Measurements from ENCODE around the gene CNIH1. TPM values are rescaled to one million over a fixed set of nuclear protein-coding genes. Genes with fewer than 3 reads are reported as not detected.
A peak's percentile ranks its signal among the peaks of the same experiment; 100 is the strongest.

The CNIH1 gene
- 10 to 100 TPM; 73.5 to 79.1 TPM for total RNA-seq

- H3K36me3 Mint-ChIP-seq = peaks cover 18 to 26% of the 10 kb centered on the region in 2 donors
- ATAC-seq = peak; percentile 95 to 96
- DNase-seq (ENCODE audit: low spot score in 2 of 2) = peak; percentile 94 to 97
- no peaks in the 10 kb centered on the region for H3K9me3 Mint-ChIP-seq
- H3K27ac Mint-ChIP-seq = peak within 1 kb of the TSS; percentile 94 to 97
Measured at GRCh38 chr14:54440873-54441868, at the start of gene CNIH1. TSS of gene CNIH1 (minus strand) at chr14:54441374. CDS start at chr14:54441327, 47 bp downstream.

GRCh38 chr14:54490445-54491175 is 49.4 kb upstream of the CNIH1 start:
- ATAC-seq = no peak
- DNase-seq (ENCODE audit: low spot score in 2 of 2) = no peak
- Mint-ChIP-seq H3K9me3 (no peaks in the 10 kb centered on the region), H3K27ac (peak overlapping the region in 1 of 2 donors; percentile 96), H3K36me3 (peaks cover 16 to 19% of the 10 kb centered on the region in 2 donors)

GRCh38 chr14:54489731-54490444 is 48.7 kb upstream of the CNIH1 start:
- peaks cover 16 to 19% of the 10 kb centered on the region in 2 donors for H3K36me3 Mint-ChIP-seq
- DNase-seq (ENCODE audit: low spot score in 2 of 2) (no peak), ATAC-seq (no peak)
- H3K9me3 Mint-ChIP-seq = no peaks in the 10 kb centered on the region
- peak overlapping the region; percentile 95 to 96 for H3K27ac Mint-ChIP-seq

GRCh38 chr14:54489318-54489683 is 48.1 kb upstream of the CNIH1 start:
- DNase-seq (ENCODE audit: low spot score in 2 of 2) (no peak), ATAC-seq (no peak)
- peaks cover 16 to 19% of the 10 kb centered on the region in 2 donors for H3K36me3 Mint-ChIP-seq
- no peaks in the 10 kb centered on the region for H3K9me3 Mint-ChIP-seq
- H3K27ac Mint-ChIP-seq = peak overlapping the region; percentile 95 to 96

GRCh38 chr14:54488646-54489317 is 47.6 kb upstream of the CNIH1 start, which contains the start of gene GMFB:
TSS of gene GMFB (minus strand) at chr14:54488980. CDS start at chr14:54488927, 53 bp downstream.
- ATAC-seq = peak; percentile 95 to 96
- Mint-ChIP-seq H3K27ac (peak within 1 kb of the TSS; percentile 96 to 97), H3K9me3 (no peaks in the 10 kb centered on the region), H3K36me3 (peaks cover 16 to 19% of the 10 kb centered on the region in 2 donors)
- peak; percentile 83 to 91 for DNase-seq (ENCODE audit: low spot score in 2 of 2)

GRCh38 chr14:54488318-54488645 is 47.1 kb upstream of the CNIH1 start:
- ATAC-seq = no peak
- no peak for DNase-seq (ENCODE audit: low spot score in 2 of 2)
- Mint-ChIP-seq H3K36me3 (peaks cover 16 to 19% of the 10 kb centered on the region in 2 donors), H3K9me3 (no peaks in the 10 kb centered on the region), H3K27ac (peak overlapping the region; percentile 96 to 97)

GRCh38 chr14:54487771-54488170 is 46.6 kb upstream of the CNIH1 start:
- ATAC-seq (no peak), DNase-seq (ENCODE audit: low spot score in 2 of 2) (no peak)
- no peaks in the 10 kb centered on the region for H3K9me3 Mint-ChIP-seq
- peaks cover 20 to 23% of the 10 kb centered on the region in 2 donors for H3K36me3 Mint-ChIP-seq
- peak overlapping the region; percentile 96 to 97 for H3K27ac Mint-ChIP-seq

- peak overlapping the region; percentile 90 to 96 for H3K27ac Mint-ChIP-seq
Measured at GRCh38 chr14:54486685-54487084, 45.5 kb upstream of the CNIH1 start.

GRCh38 chr14:54483846-54484245 is 42.7 kb upstream of the CNIH1 start:
- no peaks in the 10 kb centered on the region for H3K9me3 Mint-ChIP-seq
- H3K36me3 Mint-ChIP-seq = peaks cover 14 to 22% of the 10 kb centered on the region in 2 donors
- no peak for ATAC-seq
- DNase-seq (ENCODE audit: low spot score in 2 of 2) = no peak
- no peak overlapping the region for H3K27ac Mint-ChIP-seq

More at GRCh38 chr14:54486685-54487084, 45.5 kb upstream of the CNIH1 start:
- H3K36me3 Mint-ChIP-seq = peaks cover 22 to 24% of the 10 kb centered on the region in 2 donors
- DNase-seq (ENCODE audit: low spot score in 2 of 2) (no peak), ATAC-seq (no peak)
- H3K9me3 Mint-ChIP-seq = no peaks in the 10 kb centered on the region

GRCh38 chr14:54483073-54483745 is 42.0 kb upstream of the CNIH1 start:
- Mint-ChIP-seq H3K27ac (peak overlapping the region in 1 of 2 donors; percentile 6), H3K36me3 (peaks cover 14 to 21% of the 10 kb centered on the region in 2 donors)
- ATAC-seq = peak in 1 of 2 donors; percentile 31

GRCh38 chr14:54481695-54482094 is 40.5 kb upstream of the CNIH1 start:
- ATAC-seq = no peak
- Mint-ChIP-seq H3K27ac (no peak overlapping the region), H3K36me3 (peaks cover 6 to 9% of the 10 kb centered on the region in 2 donors), H3K9me3 (no peaks in the 10 kb centered on the region)
- DNase-seq (ENCODE audit: low spot score in 2 of 2) = no peak

More at GRCh38 chr14:54483073-54483745, 42.0 kb upstream of the CNIH1 start:
- no peaks in the 10 kb centered on the region for H3K9me3 Mint-ChIP-seq
- DNase-seq (ENCODE audit: low spot score in 2 of 2) = no peak

GRCh38 chr14:54480830-54481562 is 39.8 kb upstream of the CNIH1 start:
- H3K27ac Mint-ChIP-seq = peak overlapping the region in 1 of 2 donors; percentile 20
- H3K9me3 Mint-ChIP-seq = no peaks in the 10 kb centered on the region
- peaks cover 6 to 14% of the 10 kb centered on the region in 2 donors for H3K36me3 Mint-ChIP-seq
- DNase-seq (ENCODE audit: low spot score in 2 of 2) (no peak), ATAC-seq (no peak)

GRCh38 chr14:54478636-54479215 is 37.6 kb upstream of the CNIH1 start:
- peaks cover 6 to 20% of the 10 kb centered on the region in 2 donors for H3K36me3 Mint-ChIP-seq
- DNase-seq (ENCODE audit: low spot score in 2 of 2) = no peak
- no peak for ATAC-seq
- H3K27ac Mint-ChIP-seq = no peak overlapping the region
- H3K9me3 Mint-ChIP-seq = no peaks in the 10 kb centered on the region

GRCh38 chr14:54475911-54476310 is 34.7 kb upstream of the CNIH1 start:
- ATAC-seq (no peak), DNase-seq (ENCODE audit: low spot score in 2 of 2) (no peak)
- Mint-ChIP-seq H3K9me3 (no peaks in the 10 kb centered on the region), H3K27ac (no peak overlapping the region), H3K36me3 (peaks cover 0 to 13% of the 10 kb centered on the region in 2 donors)

All from activated naive CD4-positive, alpha-beta T cell treated with anti-CD3 and anti-CD28 coated beads, Interleukin-2, amount 50 U/mL, for 72 hours (primary cell).